Stomach (tissue), 4 donors: ENCODE measurements around the gene TRPV3.

Experiments
- POLR2A ChIP-seq, 4 donors: fragments of 450-650 bp; IDR thresholded peaks; one replicate each; pipeline ENCODE4 v1.6.1; 2016; ENCODE audit warnings: antibody characterized with exemption in 4 of 4, control low read depth in 2 of 4, mild to moderate bottlenecking in 1 of 4, moderate library complexity in 1 of 4
- POLR2AphosphoS5 ChIP-seq, 3 donors: sonication (generic); formaldehyde crosslinking; IDR thresholded peaks; one replicate each; pipeline ENCODE4 v1.6.1; 2016; ENCODE audit warnings: antibody characterized with exemption in 3 of 3

DNA sequence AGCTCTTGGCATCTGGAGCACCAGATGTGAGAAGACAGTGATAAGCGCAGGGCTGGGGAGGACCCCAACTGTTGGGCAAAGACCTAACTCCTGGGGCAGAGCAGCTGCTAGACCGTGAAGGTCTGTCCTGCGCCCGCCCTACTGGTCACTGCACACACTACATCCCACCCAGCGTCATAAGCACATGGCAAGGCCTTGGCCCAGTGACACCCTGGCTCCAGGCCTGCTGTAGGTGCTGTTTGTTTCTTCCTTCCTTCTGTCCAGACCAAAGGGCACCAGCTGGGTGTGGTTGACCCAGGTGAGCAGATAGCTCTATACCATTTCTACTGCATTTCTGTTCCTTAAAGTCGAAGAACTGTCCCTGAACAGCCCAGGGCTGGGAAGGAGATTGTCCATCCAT is 6.4 kb downstream of the TRPV3 start:
- TF ChIP-seq POLR2A (IDR thresholded peaks at IDR 0.05), result no peak
- TF ChIP-seq POLR2AphosphoS5 (IDR thresholded peaks at IDR 0.05), result no peak
